Measurements from ENCODE around the gene EGF.

EGF gene

DNA sequence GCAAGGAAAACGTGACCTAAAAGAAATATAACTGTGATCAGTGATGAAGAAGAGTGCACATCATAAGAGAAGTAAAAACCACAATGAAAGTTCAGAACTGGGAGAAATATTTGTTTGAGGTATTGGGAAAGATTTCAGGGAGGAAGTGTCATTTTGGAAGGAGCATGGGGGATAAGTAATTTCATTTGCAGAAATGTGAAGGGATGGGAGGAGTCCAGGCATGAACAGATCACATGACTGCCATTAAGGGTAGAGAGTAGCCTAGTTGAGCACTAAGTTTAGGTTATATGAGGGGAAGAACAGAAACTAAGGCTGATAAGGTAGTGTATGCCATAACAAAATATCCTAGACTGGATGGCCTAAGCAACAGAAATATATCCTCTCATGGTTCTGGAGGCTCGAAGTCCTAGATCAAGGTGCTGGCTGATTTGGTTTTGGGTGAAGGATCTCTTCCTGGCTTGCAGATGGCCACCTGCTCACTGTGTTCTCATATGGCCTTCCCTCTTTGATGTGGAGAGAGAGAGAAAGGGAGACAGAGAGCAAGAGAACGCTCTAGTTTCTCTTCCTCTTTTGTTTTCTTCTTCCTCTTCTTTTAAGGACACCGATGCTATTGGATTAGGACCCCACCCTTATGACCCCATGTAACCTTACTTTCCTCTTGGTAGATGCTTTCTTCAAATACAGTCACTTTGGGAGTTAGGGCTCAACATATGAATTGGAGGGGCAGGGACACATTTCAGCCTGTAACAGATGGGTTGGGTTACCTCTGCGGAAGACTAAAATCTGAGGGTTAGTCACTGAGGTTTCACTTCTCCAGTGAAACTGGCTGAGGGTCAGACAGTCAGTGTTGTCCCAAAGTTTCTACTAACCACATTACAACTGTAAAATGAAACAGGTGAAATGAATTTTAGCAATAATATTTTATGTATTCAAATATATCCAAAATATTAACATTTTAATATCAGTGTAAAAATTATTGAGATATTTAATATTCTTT lies 77.9 kb downstream of the EGF start:
- no peak for FAIRE-seq

DNA sequence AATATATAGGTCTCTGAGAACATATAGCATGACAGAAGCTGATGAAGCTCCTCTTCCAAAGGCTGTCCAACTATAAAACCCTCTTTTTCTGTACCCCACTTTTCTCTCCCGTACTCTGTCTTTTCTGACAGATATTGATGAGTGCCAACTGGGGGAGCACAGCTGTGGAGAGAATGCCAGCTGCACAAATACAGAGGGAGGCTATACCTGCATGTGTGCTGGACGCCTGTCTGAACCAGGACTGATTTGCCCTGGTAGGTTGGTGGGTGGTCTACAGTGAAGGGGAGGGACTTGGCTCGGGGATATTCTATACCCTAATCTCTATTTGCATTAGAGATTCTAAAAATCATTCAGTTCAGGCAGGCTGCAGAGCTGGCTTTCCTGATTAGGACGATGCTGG lies 80.4 kb downstream of the EGF start:
- DNase-seq (ENCODE audit: low spot score) (no peak), FAIRE-seq (no peak)

More for the DNA sequence above, 77.9 kb downstream of the EGF start:
- DNase-seq (ENCODE audit: low spot score) = no peak

DNA sequence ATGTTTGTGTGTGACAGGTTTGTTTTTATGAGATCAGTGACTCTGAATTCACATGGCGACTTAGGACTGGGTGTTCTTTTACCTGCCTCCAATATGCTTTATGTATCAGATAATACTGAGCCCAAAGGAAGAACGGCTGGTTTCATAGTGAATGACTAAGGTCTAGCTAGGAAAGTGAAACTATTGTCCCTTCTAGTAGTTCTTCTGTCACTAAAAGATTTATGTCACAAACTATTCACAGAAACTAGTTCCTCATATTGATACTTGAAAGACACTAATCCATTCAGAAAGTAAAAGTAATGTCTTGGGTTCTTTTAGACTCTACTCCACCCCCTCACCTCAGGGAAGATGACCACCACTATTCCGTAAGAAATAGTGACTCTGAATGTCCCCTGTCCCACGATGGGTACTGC lies 81.7 kb downstream of the EGF start:
- FAIRE-seq (no peak), DNase-seq (ENCODE audit: low spot score) (no peak)

DNA sequence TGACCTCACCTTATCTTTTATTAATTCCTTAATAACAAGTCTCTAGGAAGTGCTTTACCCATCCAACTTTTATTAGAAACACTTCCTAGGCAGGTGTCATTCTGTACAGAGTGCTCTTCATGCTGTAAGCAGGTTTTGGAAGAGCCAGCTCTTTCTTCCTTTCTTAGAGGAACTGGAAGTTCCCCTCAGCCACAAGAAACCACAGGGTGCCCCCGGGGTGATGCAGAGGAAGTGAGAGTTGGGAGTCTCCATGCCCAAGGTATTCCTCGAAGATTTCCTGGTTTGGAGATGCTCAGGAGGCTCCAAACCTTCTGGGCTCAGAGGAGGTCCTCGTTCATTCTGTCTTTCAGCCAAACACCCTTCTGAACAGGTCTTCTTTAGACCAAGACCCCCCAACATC lies 83.8 kb downstream of the EGF start:
- FAIRE-seq (no peak), DNase-seq (ENCODE audit: low spot score) (no peak)

DNA sequence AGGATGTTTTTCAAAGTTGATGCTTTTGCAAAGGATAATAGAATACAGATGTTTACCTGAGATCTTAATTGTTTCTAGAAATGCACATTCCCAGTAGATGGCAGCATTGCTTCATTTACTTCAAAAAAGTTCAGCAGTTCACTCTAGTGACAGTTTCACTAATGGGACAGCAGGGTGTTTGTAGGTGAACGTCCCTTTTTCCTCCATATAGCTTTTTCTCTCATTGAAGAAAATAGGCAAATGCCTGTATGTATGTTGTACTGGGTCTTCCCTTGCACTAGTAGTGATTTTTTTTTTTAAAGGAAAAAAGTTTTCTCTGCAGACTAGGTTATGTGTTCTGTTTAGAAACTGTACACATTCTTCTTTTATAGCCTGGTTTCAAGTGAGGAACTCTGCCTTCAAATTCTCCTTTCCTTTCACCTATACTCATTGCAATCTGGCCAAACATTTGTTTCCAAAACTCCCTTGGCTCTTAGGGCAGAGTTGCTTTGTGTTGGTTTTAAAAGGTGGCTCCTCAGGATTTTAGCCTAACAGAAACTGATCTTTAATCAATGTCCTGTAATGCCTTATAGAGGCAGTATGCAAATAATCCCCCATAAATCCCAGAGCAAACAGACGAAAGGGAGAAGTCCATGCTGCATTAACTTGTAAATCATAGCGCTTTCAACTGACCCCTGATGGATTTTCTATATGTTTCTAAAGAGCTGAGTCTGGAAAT lies 86.3 kb downstream of the EGF start:
- peak; percentile 70 for FAIRE-seq
- DNase-seq (ENCODE audit: low spot score) = peak; percentile 52

DNA sequence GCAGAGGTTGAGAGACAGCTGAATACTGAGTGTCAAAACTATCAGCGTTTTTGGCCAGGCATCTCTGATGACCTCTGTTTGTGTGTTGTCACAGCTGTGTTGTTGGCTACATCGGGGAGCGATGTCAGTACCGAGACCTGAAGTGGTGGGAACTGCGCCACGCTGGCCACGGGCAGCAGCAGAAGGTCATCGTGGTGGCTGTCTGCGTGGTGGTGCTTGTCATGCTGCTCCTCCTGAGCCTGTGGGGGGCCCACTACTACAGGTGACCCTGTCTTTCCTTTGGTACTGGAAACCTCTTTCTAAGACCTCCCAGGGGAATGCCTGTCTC lies 86.9 kb downstream of the EGF start:
- FAIRE-seq = no peak
- no peak for DNase-seq (ENCODE audit: low spot score)

DNA sequence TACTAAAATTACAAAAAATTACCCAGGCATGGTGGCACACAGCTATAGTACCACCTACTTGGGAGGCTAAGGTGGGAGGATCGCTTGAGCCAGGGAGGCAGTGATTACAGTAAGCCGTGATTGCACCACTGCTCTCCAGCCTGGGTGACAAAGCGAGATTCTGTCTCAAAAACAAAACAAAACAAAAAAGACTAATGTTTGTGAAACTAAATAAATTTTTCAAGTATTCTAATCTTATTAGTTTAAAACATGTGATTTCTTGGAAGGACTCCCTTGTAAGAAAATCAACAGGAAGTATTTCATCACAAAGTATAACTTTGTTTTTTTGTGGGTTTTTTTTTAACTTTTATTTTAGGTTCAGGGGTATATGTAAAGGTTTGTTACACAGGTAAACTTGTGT lies 89.6 kb downstream of the EGF start:
- DNase-seq (ENCODE audit: low spot score) = no peak

DNA sequence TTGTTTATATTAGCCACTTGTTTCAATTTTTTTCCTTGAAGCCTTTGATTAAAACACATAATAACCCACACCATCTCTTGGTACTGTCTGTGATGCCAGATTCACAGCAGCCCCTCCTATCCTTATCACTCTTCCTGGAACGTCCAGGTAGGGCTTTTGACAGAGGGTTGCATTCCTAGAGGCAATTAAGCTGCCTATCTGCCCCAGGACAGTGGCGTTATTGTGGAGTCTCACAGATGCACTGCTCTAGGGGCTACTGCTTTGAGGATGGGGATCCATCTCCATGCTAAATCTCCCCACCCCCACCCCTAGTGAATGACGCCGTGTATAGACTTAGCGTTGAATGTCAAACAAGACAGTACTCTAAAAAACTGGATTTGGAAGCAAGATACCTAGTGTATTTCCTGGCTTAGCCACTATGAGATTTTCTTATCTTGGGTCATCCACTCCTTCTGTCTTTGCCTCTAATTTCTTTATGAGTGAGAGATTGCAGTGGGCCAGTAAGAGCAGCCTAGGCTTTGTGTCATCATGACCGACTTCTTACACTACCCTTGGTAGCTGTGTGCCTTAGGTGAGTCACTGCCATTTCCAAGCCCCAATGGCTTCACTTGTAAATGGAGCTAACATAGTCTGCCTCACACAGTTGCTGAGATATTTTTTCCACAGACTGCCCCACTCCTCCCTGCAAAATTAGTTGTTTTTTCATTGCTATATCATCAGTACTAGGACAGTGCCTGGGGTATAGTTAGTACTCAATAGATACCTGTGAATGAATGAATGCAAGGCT lies 90.9 kb downstream of the EGF start:
- peak; percentile 57 for DNase-seq (ENCODE audit: low spot score)
- FAIRE-seq = no peak

More for the DNA sequence above, 89.6 kb downstream of the EGF start:
- FAIRE-seq = no peak

DNA sequence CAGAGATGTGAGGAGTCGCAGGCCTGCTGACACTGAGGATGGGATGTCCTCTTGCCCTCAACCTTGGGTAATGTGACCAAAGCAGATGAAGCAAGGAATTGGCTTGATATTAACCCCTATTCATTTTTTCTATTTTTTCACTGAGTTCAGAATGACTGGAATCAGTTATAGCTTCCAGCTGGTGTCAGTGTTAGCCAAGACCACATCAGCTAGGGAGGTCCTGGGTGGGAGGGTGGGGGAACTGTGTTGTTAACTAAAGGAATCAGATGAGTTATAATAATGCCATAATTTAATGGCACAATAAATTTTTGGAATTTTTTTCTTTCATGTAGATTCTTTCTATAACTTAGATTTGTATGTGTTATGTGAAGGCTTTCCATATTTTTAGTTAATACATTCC lies 91.9 kb downstream of the EGF start:
- no peak for DNase-seq (ENCODE audit: low spot score)
- FAIRE-seq = no peak

DNA sequence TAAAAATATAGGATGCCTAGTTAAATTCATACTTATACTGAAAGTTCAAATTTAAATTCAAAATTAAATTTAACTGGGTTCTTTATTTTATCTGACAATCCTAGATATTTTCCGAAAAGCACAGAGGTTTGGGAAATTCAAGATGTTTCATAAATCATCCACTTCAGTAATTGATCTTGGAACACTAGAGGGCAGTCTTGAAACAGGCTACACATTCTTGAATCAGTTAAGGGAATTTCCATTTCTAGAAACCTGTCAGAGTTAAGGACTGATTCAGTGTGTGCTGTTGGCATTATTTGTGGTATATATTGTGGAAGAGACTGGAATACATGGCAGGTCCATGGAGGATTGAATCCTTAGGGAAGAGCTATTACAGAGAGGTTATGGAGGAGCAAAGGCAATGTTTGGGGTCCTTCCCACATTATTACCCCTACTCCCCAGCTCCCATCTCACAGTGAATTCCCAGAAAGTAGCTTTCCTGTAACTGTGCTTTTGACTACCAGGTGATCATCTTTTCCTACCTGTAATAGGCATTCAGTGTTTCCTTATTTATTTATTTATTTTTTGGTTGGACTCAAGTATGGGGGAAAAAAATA lies 92.9 kb downstream of the EGF start:
- peak; percentile 89 for FAIRE-seq
- DNase-seq (ENCODE audit: low spot score) = peak; percentile 71

DNA sequence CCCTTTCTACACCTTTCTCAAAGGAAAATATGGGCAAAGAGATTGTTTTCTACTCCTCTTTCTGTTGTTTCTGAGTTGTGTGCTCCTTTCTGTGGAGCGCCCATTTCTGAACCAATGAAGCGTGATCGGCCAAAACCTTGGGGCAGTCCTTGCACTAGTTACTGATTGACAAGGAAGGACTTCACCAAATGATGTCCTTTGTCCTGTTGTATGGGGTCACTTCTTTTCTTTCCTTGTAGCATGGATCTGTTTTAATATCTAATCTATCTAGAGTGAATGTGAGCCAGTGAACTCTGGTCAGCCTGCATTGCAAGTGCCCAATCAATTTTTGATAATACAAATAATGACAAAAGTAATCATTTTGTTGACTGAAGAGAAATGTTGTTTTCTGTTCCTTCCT lies 94.5 kb downstream of the EGF start:
- no peak for DNase-seq (ENCODE audit: low spot score)
- FAIRE-seq = peak; percentile 21

DNA sequence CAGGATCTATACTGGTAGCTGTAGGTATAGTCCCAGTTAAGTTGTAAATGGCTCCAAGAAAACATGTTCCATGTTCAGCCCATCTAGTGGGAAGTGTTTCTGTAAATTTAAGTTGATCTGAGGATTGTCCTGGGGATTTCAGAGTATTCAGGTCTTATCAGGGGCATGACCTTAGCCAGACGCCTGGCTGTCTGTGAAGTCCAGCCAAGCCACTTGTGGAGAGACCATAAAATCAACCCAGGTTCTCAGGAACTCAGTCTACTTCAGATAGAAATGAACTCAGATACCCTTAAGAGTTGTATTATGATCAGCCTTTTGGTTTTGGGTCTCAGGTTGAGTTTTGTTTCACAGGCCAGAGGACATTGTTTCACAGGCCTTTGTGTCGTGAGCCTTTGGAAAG lies 95.9 kb downstream of the EGF start:
- no peak for FAIRE-seq
- DNase-seq (ENCODE audit: low spot score) = no peak

DNA sequence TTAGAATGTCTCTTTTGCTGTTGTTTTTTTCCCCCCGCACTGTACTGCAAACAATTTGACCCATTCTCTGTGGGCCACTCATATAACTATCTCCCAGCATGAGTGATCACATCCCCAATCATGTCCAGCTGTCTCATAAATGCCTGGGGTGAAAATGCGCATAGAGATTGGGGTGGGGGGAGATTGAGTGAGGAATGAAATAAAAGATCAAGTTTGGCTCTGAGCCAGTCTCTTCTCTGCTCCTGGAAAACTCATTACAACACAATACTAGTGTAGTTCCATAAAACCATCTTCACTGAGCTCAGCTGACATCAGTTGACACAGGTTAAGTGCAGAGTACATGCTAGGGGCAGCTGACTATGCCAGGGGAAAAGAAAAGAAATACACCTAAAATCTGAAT lies 96.9 kb downstream of the EGF start:
- DNase-seq (ENCODE audit: low spot score) (no peak), FAIRE-seq (no peak)

DNA sequence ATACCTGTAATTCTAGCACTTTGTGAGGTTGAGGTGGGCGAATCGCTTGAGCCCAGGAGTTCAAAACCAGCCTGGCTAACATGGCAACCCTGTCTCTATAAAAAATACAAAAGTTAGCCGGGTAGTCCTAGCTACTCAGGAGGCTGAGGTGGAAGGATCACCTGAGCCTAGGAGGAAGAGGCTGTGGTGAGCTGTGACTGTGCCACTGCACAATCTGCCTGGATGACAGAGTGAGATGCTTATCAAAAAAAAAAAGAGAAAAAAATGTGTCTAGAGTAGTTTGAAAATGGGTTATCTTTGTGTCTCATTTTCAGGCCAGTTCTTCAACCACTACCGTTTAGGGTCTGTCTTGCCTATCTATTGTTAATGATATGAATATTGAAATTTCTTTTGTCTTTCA lies 98.1 kb downstream of the EGF start:
- FAIRE-seq = no peak

DNA sequence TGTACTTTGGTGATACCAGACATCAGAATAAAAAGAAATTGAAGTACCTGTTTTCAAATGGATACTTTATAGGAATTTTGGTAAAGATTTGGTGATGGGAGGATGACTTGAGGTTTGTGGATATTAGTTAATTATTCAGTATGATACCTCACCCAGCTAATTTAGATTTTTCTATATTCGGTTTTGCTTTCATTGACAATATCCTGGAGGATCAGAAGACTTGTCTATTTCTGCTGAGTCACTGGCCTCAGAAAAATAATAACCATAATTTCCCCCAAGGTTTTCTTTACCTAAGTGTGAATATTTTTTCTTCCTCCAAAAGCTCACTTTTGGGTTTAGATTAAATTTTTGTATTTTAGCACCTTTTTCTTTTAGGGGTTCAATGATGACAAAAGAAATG lies 100.2 kb downstream of the EGF start:
- FAIRE-seq (no peak), DNase-seq (ENCODE audit: low spot score) (no peak)

More for the DNA sequence above, 98.1 kb downstream of the EGF start:
- DNase-seq (ENCODE audit: low spot score) = no peak

DNA sequence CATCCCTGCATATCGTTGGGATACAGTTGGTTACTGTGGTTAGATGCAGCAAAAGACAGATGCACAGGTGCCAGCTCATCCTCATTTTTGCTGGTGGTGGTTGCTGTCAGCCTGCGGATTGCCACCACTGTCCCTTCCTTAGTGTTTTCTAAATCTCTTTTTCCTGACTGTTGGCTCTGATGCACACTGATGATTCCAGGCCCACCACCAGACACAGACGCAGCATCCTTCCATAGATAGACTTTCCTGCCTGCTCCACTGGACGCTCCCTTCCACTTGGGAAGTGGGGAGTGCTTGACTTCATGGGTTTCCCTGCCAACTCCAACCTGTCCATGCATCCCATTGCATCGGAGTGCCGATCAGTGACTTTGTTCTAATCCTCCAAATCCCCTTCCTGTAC lies 101.5 kb downstream of the EGF start:
- FAIRE-seq (no peak), DNase-seq (ENCODE audit: low spot score) (no peak)

DNA sequence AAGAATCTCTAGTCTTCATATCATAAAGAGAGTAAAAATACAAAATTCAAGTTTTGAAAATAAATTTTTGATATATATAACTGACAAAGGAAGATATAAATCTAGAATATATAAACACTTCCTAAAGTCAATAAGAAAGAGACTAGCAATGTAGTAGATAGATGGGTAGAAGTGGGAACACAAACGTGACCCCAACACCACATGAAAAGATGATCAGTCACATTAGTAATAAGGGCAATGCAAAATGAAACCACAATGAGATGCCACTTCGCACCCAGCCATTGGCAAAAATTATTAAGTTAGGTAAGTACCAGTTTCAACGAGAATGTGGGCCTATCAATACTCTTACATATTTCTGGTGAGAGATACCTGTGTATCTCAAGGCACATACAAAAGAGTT lies 106.5 kb downstream of the EGF start:
- no peak for DNase-seq (ENCODE audit: low spot score)

DNA sequence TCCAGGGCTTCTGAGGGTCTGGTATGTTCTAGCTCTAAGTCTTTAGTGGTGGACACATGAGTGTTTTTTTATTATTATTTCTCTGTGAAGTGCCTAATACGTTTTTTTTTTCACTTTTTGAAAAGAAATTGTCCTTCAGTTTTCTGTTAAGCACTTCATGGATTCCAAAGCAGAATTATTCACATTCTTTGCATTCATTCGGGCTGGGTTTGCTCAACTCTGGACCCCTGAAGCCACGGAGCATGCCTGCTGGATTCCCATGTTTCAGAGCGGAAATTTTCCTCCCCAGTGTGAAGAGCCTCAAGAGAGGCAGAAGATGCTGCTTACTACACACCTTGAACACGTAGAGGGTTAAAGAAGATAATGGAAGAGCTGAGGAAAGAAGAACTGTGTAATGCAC lies 107.5 kb downstream of the EGF start:
- FAIRE-seq = no peak
- no peak for DNase-seq (ENCODE audit: low spot score)

More for the DNA sequence above, 106.5 kb downstream of the EGF start:
- FAIRE-seq = no peak

DNA sequence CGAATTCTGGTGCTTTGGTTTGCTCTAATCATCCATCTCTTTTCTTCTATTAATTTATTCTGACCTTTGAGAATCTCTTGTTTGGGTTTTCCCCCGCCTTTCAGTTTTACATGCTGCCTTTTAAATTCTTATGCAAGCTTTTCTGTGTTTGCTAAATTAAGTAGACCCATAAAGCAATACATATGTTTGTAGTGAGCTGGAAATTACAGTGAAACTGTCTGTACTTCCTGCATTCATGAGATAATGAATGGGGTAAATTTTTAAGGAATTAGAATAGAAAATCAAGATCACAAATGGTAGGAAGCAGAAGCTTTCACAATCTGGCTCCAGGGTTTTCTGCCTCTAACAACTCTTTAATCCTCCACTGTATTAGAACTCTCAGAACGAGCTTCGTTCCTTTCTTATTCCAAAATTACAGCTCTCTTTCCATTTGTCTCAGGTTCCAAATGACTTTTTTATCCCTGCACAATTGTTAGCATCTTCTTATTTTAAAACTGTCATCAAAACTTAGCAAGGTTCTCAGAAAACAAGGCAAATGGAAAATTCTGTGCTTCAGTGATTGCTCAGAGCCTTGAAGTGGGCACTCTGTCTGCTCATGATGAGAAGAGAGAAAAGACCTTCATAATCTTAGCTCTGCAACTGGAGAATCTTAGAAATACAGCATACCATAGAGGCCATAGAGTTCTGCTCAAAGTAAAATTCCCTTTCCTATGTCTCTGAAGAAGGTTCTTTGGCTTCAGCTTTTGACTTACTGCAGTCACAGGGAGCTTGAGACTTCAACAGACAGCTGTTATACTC lies 108.2 kb downstream of the EGF start:
- FAIRE-seq (no peak), DNase-seq (ENCODE audit: low spot score) (no peak)

DNA sequence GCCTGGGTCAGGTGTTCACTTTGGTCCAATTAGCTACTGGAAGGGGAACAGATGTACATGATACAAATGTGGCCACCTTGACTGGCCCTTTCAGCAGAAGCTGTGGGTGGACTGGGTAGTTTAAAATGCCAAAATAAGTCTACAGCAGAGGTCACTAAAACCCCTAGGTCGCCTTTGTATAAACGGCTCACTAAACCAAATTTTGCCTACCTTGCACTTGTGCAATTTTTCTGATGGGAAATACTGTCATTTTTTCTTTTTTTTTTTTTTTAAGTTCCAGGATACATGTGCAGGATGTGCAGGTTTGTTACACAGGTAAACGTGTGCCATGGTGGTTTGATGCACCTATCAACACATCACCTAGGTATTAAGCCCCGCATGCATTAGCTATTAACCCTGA lies 109.8 kb downstream of the EGF start:
- FAIRE-seq (no peak), DNase-seq (ENCODE audit: low spot score) (no peak)

DNA sequence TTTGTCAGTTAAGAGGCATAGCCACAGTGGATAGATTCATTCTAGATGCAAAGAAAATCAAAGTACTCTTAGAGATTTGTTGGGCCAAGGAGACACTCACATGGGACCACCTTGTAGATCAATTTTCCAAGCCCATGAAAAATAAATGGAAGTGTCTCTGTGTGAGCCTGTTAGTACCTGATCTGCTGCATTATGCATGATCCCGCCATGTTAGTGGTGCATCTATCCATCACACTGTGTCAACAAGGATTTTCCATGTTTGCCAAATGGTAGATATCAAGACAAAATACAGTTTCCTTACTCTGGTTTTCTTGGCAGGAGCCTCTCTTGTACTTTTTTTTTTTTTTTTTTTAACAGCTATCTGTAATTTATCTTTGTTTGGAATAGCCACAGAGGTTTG lies 112.4 kb downstream of the EGF start:
- DNase-seq (ENCODE audit: low spot score) (no peak), FAIRE-seq (no peak)
